GM20000 (cell line): ENCODE data around the gene FBLN1.

Experiments used
- DNase-seq: peaks from one replicate; pipeline ENCODE4 v3.0.0; 2012; ENCODE audit warnings: low spot score
- CTCF ChIP-seq: IDR thresholded peaks from 2 replicates; pipeline ENCODE4 v1.5.1; 2012; ENCODE audit warnings: mild to moderate bottlenecking, control low read depth; ENCODE audit errors: extremely low read depth, missing control alignments

FBLN1 gene

GRCh38 chr22:45639747-45640102 is 137.0 kb downstream of the FBLN1 start:
- no peak for DNase-seq
- TF ChIP-seq CTCF: no peak

DNA sequence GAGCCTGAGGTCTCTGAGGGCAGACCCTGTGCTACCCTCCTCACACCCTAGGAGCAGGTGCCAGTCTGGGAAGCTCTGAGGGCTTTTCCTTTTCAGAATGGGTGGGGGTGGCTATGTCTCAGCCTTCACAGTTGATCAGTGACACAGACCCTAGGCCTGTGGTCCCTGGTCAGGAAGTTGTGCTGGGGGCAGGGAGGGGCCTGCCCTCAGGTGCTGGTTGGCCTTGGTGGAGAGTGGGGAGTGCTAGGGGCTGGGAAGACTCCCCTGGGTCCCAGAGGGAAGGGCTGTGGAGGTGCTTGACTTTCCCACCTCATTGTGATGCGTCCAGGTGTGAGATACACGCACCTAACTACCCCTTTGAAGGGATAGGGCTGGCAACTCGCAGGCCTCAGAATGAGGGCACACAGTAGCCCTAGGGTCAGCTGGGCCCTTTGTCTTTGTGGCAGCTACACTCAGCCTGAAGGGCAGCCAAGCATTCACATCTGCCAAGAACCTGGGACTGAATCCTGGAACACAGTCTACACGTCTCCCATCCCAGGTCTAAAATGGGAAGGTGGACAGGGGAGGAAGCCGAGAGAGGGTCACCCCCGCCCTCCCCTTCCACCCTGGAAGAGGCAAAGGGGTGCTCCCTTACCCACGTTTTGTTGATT is 137.7 kb downstream of the FBLN1 start:
- TF ChIP-seq CTCF: no peak
- DNase-seq: no peak

- no peak for DNase-seq
- no peak for TF ChIP-seq CTCF
These were observed 138.4 kb downstream of the FBLN1 start for GRCh38 chr22:45640941-45641621.

GRCh38 chr22:45642986-45643385 is 140.3 kb downstream of the FBLN1 start:
- no peak for DNase-seq
- no peak for TF ChIP-seq CTCF

DNA sequence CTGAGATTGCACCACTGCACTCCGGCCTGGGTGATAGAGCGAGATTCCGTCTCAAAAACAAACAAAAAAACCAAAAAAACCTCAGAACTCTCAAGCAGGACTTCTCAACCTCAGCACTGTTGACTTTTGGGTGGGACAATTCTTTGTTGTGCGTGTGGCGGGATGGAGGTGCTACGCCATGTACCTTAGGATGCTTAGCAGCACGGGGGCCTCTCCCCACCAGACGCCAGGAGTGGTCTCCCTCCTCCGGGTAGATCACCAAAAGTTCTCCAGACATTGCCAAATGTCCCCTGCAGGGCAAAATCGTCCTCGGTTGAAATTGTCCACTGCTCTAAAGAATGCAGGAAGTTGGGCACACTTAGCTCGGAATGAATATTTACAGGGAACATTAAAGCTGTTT is 142.0 kb downstream of the FBLN1 start:
- no peak for DNase-seq
- TF ChIP-seq CTCF: no peak

DNA sequence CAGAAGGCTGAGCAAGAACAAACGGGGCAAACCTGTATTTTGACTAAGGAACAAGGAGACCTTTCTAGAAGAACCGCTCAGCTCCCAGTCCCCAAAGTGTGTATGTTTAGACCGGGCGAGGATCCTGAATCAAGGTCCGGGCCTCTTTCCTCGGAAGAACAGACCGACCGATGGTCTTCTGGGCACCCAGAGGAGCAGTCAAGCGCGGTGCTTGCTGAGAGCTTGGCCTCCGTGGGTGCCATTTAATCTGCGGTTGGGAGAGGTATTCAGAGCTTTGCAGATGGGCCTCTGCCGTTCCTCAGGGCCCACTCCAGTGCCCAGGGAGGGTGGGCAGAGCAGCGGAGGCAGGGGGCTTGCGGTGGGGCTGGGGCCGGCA is 142.5 kb downstream of the FBLN1 start:
- DNase-seq: peak; percentile 36
- TF ChIP-seq CTCF: no peak

GRCh38 chr22:45645526-45646414 is 143.1 kb downstream of the FBLN1 start:
- peak; percentile 99 for TF ChIP-seq CTCF
- DNase-seq: peak; percentile 89
